Urinary bladder (tissue), 4 donors: ENCODE results near the gene TMEM117. TPM values are rescaled to one million over a fixed set of nuclear protein-coding genes. Genes with fewer than 3 reads are reported as not detected.

Source experiments
- DNase-seq: peaks from one replicate; pipeline ENCODE4 v3.0.0-alpha.2; 2015; ENCODE audit errors: extremely low spot score
- H3K27ac ChIP-seq: one replicate; pipeline ENCODE4 v1.5.1; 2013; ENCODE audit warnings: low read depth, mild to moderate bottlenecking, moderate library complexity
- H3K36me3 ChIP-seq: one replicate; pipeline ENCODE4 v1.6.1; 2013; ENCODE audit warnings: mild to moderate bottlenecking, moderate library complexity; ENCODE audit not compliant: insufficient read depth
- H3K4me1 ChIP-seq: one replicate; pipeline ENCODE4 v1.6.1; 2013; ENCODE audit warnings: mild to moderate bottlenecking, moderate library complexity; ENCODE audit not compliant: insufficient read depth
- H3K4me3 ChIP-seq: one replicate; pipeline ENCODE4 v1.5.1; 2013; ENCODE audit warnings: low read depth, low read length
- WGBS: extraction: QIAGEN DNeasy Blood & Tissue Kit; methylation state at CpG from one replicate; pipeline ENCODE4 v1.1.7; 2013; 5-methylcytosine and 5-hydroxymethylcytosine counted together
- polyA plus RNA-seq: library from polyadenylated mRNA; stranded (reverse); fragments of 200-250 nt; gene quantifications from one replicate; pipeline ENCODE4 v1.2.3, GENCODE V29; 2013
- total RNA-seq: library from RNA; depleted of rRNA; stranded (reverse); fragments of >200 nt; gene quantifications from one replicate; pipeline ENCODE4 v1.2.3, GENCODE V29; 2014
- donor health status: healthy with polysubstance abuse.
- donor health status: healthy.

The TMEM117 gene
- total and polyA plus RNA-seq, 2 donors, result 9.2 to 31.1 TPM

GRCh38 chr12:44046732-44047417 is 211.0 kb downstream of the TMEM117 start:
- WGBS, result 78% methylated on average over 3 of the region's 3 CpGs
- no peaks in the 10 kb centered on the region for H3K4me1 ChIP-seq
- DNase-seq, result no peak
- H3K4me3 ChIP-seq, result no peak overlapping the region
- no peaks in the 10 kb centered on the region for H3K36me3 ChIP-seq
- H3K27ac ChIP-seq, result no peak overlapping the region

GRCh38 chr12:44052554-44052953 is 216.7 kb downstream of the TMEM117 start:
- H3K4me1 ChIP-seq, result no peaks in the 10 kb centered on the region
- 89% methylated on average over 4 of the region's 4 CpGs for WGBS
- no peaks in the 10 kb centered on the region for H3K36me3 ChIP-seq
- DNase-seq, result no peak
- no peak overlapping the region for H3K4me3 ChIP-seq
- no peak overlapping the region for H3K27ac ChIP-seq

- no peak for DNase-seq
- Histone ChIP-seq H3K27ac (no peak overlapping the region), H3K4me3 (no peak overlapping the region), H3K4me1 (no peaks in the 10 kb centered on the region), H3K36me3 (no peaks in the 10 kb centered on the region)
- WGBS, result 55% methylated on average over 3 of the region's 3 CpGs
Measured at GRCh38 chr12:44053549-44054127, 217.8 kb downstream of the TMEM117 start.

GRCh38 chr12:44054281-44054680 is 218.4 kb downstream of the TMEM117 start:
- Histone ChIP-seq H3K4me3 (no peak overlapping the region), H3K36me3 (no peaks in the 10 kb centered on the region), H3K27ac (no peak overlapping the region), H3K4me1 (no peaks in the 10 kb centered on the region)
- WGBS, result 63% methylated on average over 3 of the region's 3 CpGs
- DNase-seq, result no peak

- Histone ChIP-seq H3K4me1 (no peaks in the 10 kb centered on the region), H3K4me3 (no peak overlapping the region), H3K27ac (no peak overlapping the region), H3K36me3 (no peaks in the 10 kb centered on the region)
- 83% methylated on average over 2 of the region's 2 CpGs for WGBS
- DNase-seq, result no peak
Measured at GRCh38 chr12:44058366-44058765, 222.5 kb downstream of the TMEM117 start.

GRCh38 chr12:44059476-44059875 is 223.6 kb downstream of the TMEM117 start:
- Histone ChIP-seq H3K27ac (no peak overlapping the region), H3K4me1 (no peaks in the 10 kb centered on the region), H3K4me3 (no peak overlapping the region), H3K36me3 (no peaks in the 10 kb centered on the region)
- no peak for DNase-seq

- Histone ChIP-seq H3K4me1 (no peaks in the 10 kb centered on the region), H3K36me3 (peaks cover 2% of the 10 kb centered on the region), H3K27ac (no peak overlapping the region), H3K4me3 (no peak overlapping the region)
- 92% methylated on average over 3 of the region's 3 CpGs for WGBS
- DNase-seq, result no peak
Measured at GRCh38 chr12:44063671-44064070, 227.8 kb downstream of the TMEM117 start.

GRCh38 chr12:44076871-44077270 is 241.0 kb downstream of the TMEM117 start:
- H3K27ac ChIP-seq, result no peak overlapping the region
- DNase-seq, result no peak
- no peaks in the 10 kb centered on the region for H3K36me3 ChIP-seq
- no peaks in the 10 kb centered on the region for H3K4me1 ChIP-seq
- 39% methylated on average over 2 of the region's 2 CpGs for WGBS
- H3K4me3 ChIP-seq, result no peak overlapping the region

GRCh38 chr12:44077294-44077693 is 241.4 kb downstream of the TMEM117 start:
- 4% methylated on average over 2 of the region's 2 CpGs for WGBS
- Histone ChIP-seq H3K4me1 (no peaks in the 10 kb centered on the region), H3K36me3 (no peaks in the 10 kb centered on the region), H3K27ac (no peak overlapping the region), H3K4me3 (no peak overlapping the region)
- no peak for DNase-seq

GRCh38 chr12:44078273-44078672 is 242.4 kb downstream of the TMEM117 start:
- Histone ChIP-seq H3K4me1 (no peaks in the 10 kb centered on the region), H3K27ac (no peak overlapping the region), H3K36me3 (no peaks in the 10 kb centered on the region), H3K4me3 (no peak overlapping the region)
- no peak for DNase-seq
- 81% methylated on average over 4 of the region's 4 CpGs for WGBS

- Histone ChIP-seq H3K27ac (no peak overlapping the region), H3K36me3 (no peaks in the 10 kb centered on the region), H3K4me3 (no peak overlapping the region), H3K4me1 (no peaks in the 10 kb centered on the region)
- 100% methylated on average over 1 of the region's 1 CpG for WGBS
- no peak for DNase-seq
Measured at GRCh38 chr12:44088647-44089046, 252.8 kb downstream of the TMEM117 start.

GRCh38 chr12:44091948-44092606 is 256.2 kb downstream of the TMEM117 start:
- H3K4me1 ChIP-seq, result no peaks in the 10 kb centered on the region
- H3K36me3 ChIP-seq, result no peaks in the 10 kb centered on the region
- no peak overlapping the region for H3K27ac ChIP-seq
- H3K4me3 ChIP-seq, result no peak overlapping the region
- DNase-seq, result no peak
- WGBS, result 84% methylated on average over 3 of the region's 3 CpGs

GRCh38 chr12:44098786-44099185 is 262.9 kb downstream of the TMEM117 start:
- Histone ChIP-seq H3K4me3 (no peak overlapping the region), H3K36me3 (no peaks in the 10 kb centered on the region), H3K4me1 (no peaks in the 10 kb centered on the region), H3K27ac (no peak overlapping the region)
- DNase-seq, result no peak
- WGBS, result 42% methylated on average over 1 of the region's 1 CpG

- Histone ChIP-seq H3K27ac (no peak overlapping the region), H3K4me3 (no peak overlapping the region), H3K36me3 (no peaks in the 10 kb centered on the region), H3K4me1 (no peaks in the 10 kb centered on the region)
- 97% methylated on average over 1 of the region's 1 CpG for WGBS
- no peak for DNase-seq
Measured at GRCh38 chr12:44099486-44099885, 263.6 kb downstream of the TMEM117 start.
